Thymus (tissue), 11 donors: ENCODE results near the gene ERBB2. TPM values are rescaled to one million over a fixed set of nuclear protein-coding genes. Genes with fewer than 3 reads are reported as not detected.
"Not testable (repeated sequence)": the region's sequence is repeated elsewhere in the genome, so short reads cannot be mapped to it uniquely, and the experiment has no call there.

ENCODE experiments used
- DNase-seq, 9 donors: peaks; one replicate each; pipeline ENCODE4 v3.0.0-alpha.2; 2013; ENCODE audit warnings: low spot score in 9 of 9, low read depth in 6 of 9, missing footprints in 1 of 9
- H3K27ac ChIP-seq, 2 donors: one replicate each; pipeline ENCODE4 v1.5.1; 2013; ENCODE audit warnings: control low read depth in 1 of 2, low read depth in 1 of 2, low read length in 1 of 2, mild to moderate bottlenecking in 1 of 2, moderate library complexity in 1 of 2
- H3K27me3 ChIP-seq, 2 donors: one replicate each; pipeline ENCODE4 v1.5.1; 2013; ENCODE audit warnings: low read length in 1 of 2; ENCODE audit not compliant: control insufficient read depth in 2 of 2, insufficient read depth in 1 of 2
- H3K36me3 ChIP-seq, 2 donors: one replicate each; pipeline ENCODE4 v1.5.1; 2013; ENCODE audit warnings: low read length in 1 of 2, mild to moderate bottlenecking in 1 of 2, moderate library complexity in 1 of 2; ENCODE audit not compliant: control insufficient read depth in 2 of 2, insufficient read depth in 2 of 2
- H3K4me1 ChIP-seq, 2 donors: one replicate each; pipeline ENCODE4 v1.5.1; 2013; ENCODE audit warnings: low read length in 2 of 2; ENCODE audit not compliant: control insufficient read depth in 2 of 2, insufficient read depth in 2 of 2
- H3K4me3 ChIP-seq, 2 donors: one replicate each; pipeline ENCODE4 v1.5.1; 2013; ENCODE audit warnings: low read length in 2 of 2, control low read depth in 1 of 2, mild to moderate bottlenecking in 1 of 2
- H3K9me3 ChIP-seq, 2 donors: one replicate each; pipeline ENCODE4 v1.5.1; 2013; ENCODE audit warnings: low read length in 1 of 2, mild to moderate bottlenecking in 1 of 2; ENCODE audit not compliant: control insufficient read depth in 2 of 2, insufficient read depth in 1 of 2
- WGBS: extraction: QIAGEN DNeasy Blood & Tissue Kit; methylation state at CpG from one replicate; pipeline ENCODE4 v1.1.7; 2013; 5-methylcytosine and 5-hydroxymethylcytosine counted together
- polyA plus RNA-seq: library from polyadenylated mRNA; stranded (reverse); fragments of 200-250 nt; gene quantifications from one replicate; pipeline ENCODE4 v1.2.3, GENCODE V29; 2013
- total RNA-seq: library from RNA; stranded (reverse); fragments of 120-200 nt; gene quantifications from one replicate; pipeline ENCODE4 v1.2.4, GENCODE V29; 2013
- donor health status: healthy.

Gene ERBB2
- total and polyA plus RNA-seq, 2 donors, result 6.1 to 14.3 TPM

DNA sequence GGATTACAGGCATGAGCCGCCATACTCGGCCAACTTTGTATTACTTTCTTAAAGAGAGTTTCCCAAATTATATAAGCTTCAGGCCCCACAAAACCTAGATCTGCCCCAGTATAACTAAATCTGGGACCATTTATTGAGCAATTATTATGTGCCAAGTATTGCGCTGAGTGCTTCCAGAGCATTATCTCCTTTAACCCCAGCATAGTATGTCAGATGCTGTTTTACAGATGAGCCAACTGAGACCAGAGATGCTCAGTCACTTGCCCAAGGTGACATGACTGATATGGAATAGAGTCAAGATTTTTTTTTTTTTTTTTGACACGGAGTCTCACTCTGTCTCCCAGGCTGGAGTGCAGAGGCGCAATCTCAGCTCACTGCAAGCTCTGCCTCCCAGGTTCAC, 1.9 kb upstream of the ERBB2 start:
- Histone ChIP-seq H3K4me3 (no peak overlapping the region), H3K27me3 (peaks cover 30 to 50% of the 10 kb centered on the region in 2 donors), H3K36me3 (no peaks in the 10 kb centered on the region), H3K4me1 (peaks cover 0 to 3% of the 10 kb centered on the region in 2 donors), H3K27ac (no peak overlapping the region), H3K9me3 (no peaks in the 10 kb centered on the region)
- WGBS, result 94% methylated on average over 5 of the region's 5 CpGs
- DNase-seq, result no peak

DNA sequence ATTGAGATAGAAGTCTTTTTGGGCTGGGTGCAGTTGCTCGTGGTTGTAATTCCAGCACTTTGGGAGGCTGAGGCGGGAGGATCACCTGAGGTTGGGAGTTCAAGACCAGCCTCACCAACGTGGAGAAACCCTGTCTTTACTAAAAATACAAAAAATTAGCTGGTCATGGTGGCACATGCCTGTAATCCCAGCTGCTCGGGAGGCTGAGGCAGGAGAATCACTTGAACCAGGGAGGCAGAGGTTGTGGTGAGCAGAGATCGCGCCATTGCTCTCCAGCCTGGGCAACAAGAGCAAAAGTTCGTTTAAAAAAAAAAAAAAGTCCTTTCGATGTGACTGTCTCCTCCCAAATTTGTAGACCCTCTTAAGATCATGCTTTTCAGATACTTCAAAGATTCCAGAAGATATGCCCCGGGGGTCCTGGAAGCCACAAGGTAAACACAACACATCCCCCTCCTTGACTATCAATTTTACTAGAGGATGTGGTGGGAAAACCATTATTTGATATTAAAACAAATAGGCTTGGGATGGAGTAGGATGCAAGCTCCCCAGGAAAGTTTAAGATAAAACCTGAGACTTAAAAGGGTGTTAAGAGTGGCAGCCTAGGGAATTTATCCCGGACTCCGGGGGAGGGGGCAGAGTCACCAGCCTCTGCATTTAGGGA, 577 bp upstream of the ERBB2 start:
- 68% methylated on average over 11 of the region's 11 CpGs for WGBS
- H3K27me3 ChIP-seq, result peaks cover 30 to 52% of the 10 kb centered on the region in 2 donors
- H3K27ac ChIP-seq, H3K36me3 ChIP-seq, H3K9me3 ChIP-seq, H3K4me1 ChIP-seq, DNase-seq: not testable (repeated sequence)
- peak overlapping the region; percentile 3 to 8 for H3K4me3 ChIP-seq

DNA sequence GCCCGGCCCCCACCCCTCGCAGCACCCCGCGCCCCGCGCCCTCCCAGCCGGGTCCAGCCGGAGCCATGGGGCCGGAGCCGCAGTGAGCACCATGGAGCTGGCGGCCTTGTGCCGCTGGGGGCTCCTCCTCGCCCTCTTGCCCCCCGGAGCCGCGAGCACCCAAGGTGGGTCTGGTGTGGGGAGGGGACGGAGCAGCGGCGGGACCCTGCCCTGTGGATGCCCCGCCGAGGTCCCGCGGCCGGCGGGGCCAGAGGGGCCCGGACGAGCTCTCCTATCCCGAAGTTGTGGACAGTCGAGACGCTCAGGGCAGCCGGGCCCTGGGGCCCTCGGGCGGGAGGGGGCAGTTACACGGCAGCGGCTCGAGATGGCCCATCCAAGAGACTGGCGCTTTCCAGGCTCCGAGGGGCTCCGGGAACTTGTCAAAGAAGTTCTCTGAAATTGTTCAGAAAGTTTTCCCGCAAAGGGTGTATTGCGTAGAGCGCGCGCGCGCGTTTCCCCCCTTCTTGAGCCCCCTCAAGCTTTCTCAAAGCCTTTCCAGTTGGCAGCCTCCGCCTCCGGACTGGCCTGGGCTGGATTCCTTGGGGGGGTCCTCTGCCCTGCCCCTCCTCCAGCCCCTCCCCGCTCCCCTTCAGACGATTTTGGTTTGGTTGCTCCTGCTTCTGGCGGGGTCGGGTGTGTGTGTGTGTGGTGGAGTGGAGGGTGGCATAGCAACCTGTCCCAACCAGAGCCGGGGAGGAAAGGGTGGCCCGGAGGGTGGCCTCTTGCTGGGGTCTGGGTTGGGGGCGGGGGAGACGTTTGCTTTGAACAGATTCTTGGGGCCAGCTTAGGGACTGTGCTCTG, 504 bp downstream of the ERBB2 start:
- WGBS, result 4% methylated on average over 57 of the region's 57 CpGs
- peaks cover 0 to 5% of the 10 kb centered on the region in 2 donors for H3K4me1 ChIP-seq
- peak overlapping the region; percentile 18 to 31 for H3K4me3 ChIP-seq
- DNase-seq, result no peak
- H3K27me3 ChIP-seq, result peaks cover 30 to 52% of the 10 kb centered on the region in 2 donors
- H3K36me3 ChIP-seq, result no peaks in the 10 kb centered on the region
- no peaks in the 10 kb centered on the region for H3K9me3 ChIP-seq
- H3K27ac ChIP-seq, result no peak overlapping the region

DNA sequence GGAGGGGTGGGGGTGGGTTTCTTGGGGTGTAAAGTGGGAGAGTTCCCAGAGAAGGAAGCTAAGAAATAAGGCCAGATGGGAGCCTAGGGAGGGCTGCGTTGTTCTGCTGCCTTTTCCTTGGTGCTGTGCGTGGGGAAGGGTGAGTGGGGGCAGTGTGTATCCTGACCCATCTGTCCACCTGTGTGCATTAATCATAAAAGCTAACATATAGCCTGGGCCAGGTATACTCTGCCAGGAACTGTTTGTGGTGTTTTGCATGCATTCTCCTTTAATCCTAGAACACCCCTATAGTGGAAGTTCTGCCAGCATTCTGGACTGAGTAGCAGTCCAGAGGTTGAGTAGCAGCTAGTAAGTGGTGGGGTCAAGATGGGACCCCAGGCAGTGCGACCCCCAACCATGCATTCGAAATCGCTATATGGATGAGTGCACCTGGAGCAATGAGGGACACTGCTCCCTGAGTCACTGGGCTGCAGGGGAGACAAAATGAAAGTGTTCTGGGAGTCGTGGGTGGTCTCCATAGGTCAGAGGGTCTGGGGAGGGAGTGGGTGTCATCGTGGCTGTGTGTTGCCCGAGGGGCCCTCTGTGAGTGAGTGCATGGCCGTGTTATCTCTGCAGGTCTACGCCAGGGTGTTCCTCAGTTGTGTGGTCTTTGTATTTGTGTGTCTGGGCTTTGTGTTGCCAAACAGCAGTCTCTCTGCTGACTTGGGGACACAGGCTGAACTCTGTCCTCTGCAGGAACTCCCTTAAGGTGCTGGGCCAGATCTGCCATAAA, 1.3 kb downstream of the ERBB2 start:
- no peaks in the 10 kb centered on the region for H3K36me3 ChIP-seq
- H3K4me1 ChIP-seq, result peaks cover 0 to 5% of the 10 kb centered on the region in 2 donors
- 70% methylated on average over 10 of the region's 10 CpGs for WGBS
- no peaks in the 10 kb centered on the region for H3K9me3 ChIP-seq
- no peak for DNase-seq
- no peak overlapping the region for H3K27ac ChIP-seq
- H3K27me3 ChIP-seq, result peaks cover 30 to 52% of the 10 kb centered on the region in 2 donors
- no peak overlapping the region for H3K4me3 ChIP-seq

DNA sequence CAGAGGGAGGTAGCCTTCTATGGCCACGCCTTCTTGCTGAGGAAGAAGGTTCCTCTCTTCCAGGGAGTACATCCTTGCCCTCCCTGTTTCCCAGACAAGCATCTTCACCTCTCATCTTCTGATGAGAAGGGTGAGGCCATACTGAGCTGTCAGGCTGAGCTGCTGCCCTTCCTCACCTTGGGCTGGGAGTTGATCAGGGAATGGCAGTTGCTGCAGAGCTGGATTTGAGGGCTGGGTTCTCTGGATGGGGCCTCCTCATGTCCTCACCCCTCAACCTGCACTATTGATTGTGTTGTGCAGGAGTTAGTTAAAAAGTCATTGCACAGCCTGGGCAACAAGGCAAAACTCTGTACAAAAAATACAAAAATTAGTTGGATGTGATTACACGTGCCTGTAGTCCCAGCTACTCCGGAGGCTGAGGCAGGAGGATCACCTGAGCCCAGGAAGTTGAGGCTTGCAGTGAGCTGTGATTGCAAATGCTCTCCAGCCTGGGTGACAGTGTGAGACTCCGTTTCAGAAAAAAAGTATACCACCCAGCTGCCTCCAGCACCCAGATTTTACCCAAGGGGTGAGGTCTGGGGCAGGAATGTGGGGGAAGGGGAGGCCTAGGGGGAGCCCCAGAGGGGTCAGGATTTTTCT, 2.0 kb downstream of the ERBB2 start:
- Histone ChIP-seq H3K4me3 (no peak overlapping the region), H3K36me3 (no peaks in the 10 kb centered on the region), H3K4me1 (peaks cover under 1 to 8% of the 10 kb centered on the region in 2 donors), H3K27ac (no peak overlapping the region), H3K9me3 (no peaks in the 10 kb centered on the region), H3K27me3 (peaks cover 30 to 52% of the 10 kb centered on the region in 2 donors)
- DNase-seq, result no peak
- WGBS, result 94% methylated on average over 4 of the region's 4 CpGs

DNA sequence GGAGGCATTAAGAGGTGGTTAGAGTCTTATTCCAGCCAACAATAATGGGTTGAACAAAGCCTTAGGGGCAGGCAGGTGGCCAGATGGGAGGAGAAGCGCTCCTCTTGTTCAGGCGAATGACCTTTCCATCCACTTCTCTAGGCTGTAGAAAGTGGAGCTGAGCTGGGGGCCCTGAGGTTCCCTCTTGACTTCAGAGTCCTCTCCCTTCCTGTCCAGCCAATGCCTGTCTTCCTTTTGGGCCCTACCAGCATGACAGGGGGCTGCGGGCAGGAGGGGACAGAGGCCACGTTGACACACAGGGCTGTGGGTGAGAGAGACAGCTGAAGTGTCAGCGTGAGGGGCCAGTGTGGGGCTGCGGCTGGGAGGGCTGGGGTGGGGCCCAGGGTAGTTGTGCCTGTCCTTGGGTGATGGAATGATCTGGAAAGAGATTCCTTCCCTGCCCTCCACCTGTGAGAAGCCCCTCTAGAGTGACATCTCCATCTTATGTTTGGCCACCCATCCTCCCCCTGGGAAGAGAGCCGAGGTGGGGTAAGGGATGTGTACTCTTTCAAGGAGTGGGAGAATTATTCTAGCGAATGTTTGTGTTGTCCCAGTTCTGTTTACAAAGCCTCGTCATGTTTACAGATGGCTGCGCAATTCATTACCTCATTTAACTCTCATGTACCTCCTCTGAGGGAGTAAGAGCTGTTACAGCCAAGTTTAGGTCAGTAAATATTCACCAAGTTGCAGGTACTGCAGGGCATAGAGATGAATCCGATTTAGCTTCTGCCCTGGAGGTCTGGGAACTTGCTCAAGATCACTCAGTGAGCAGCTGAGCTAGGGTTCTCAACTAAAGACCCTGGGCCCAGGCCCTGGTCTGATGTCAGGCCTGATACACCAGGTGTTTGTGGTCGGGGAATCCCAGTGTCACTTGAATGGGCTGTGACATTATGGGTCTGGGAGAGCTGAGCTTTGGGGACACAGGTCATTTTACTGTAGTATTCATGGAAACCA, 3.3 kb downstream of the ERBB2 start:
- whole genome bisulfite sequencing, result 93% methylated on average over 12 of the region's 12 CpGs
- Histone ChIP-seq H3K36me3 (no peaks in the 10 kb centered on the region), H3K9me3 (no peaks in the 10 kb centered on the region), H3K4me3 (no peak overlapping the region), H3K27me3 (peaks cover 30 to 48% of the 10 kb centered on the region in 2 donors), H3K4me1 (peaks cover 6 to 15% of the 10 kb centered on the region in 2 donors), H3K27ac (no peak overlapping the region)
- DNase-seq, result no peak

DNA sequence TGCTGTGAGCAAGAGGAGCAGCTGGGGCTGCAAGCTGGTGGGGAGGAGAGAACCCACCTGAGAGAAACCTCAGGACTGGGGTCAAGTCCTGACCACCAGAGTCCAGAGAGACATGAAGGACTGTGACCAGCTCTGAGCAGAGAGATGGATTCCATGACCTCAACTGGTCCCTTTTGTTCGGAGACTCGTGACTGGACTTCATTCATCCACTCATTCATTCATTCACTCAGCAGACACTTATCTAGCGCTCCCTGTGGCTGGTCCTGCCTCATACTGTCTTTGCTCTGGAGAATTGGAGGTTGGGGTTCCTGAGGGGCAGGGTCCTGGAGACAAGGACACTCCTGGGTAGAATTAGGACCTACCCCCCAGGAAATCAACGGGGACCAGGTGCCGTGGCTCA, 4.0 kb downstream of the ERBB2 start:
- no peak for DNase-seq
- Histone ChIP-seq H3K27ac (no peak overlapping the region), H3K4me3 (no peak overlapping the region), H3K27me3 (peaks cover 24 to 41% of the 10 kb centered on the region in 2 donors), H3K9me3 (no peaks in the 10 kb centered on the region), H3K36me3 (no peaks in the 10 kb centered on the region), H3K4me1 (peaks cover 6 to 15% of the 10 kb centered on the region in 2 donors)
- WGBS, result 95% methylated on average over 5 of the region's 5 CpGs
